GM19043 (cell line): ENCODE results near the gene PTPRR.

Experiments
- ATAC-seq: cut with Tn5 transposase; IDR thresholded peaks from one replicate; pipeline ENCODE4 v1.9.1; 2021; ENCODE audit warnings: low read depth; ENCODE audit not compliant: unreplicated experiment

Gene PTPRR

DNA sequence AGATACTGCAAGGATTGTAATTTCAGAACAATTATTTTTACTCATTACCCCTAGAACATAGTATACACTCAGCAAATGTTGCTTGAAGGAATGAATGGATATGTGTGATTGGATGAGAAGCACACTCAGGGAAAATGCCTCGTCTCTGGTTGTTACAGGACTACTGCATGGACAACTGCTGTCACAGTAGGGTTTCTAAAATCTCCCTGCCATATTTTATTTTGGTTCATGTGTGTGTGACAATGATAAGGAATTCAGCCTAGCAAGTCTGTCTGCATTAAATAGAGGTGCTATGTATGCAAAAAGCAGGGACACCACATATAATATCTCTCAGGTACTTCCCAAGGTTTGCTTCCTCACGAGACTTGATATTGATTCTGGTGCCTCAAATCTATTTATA lies 1.4 kb downstream of the PTPRR start:
- no peak for ATAC-seq

DNA sequence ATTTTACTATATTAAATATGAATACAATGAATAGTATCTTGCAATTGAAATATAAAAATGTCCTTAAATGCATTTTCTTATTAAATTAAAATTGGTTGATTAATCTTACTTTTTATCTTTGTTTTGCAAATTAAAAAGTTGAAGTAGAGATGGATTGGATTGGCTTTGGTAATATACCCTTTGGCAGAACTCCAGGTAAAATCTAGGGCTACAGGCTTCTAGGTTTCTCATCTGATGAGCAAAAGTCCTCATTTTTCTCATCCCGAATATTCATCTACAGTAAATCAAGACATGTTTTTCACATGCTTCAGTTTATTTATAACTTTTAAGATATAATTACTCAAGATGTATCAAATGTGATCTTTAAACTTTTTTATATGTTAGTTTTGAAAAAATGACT lies 2.2 kb downstream of the PTPRR start:
- ATAC-seq: no peak

DNA sequence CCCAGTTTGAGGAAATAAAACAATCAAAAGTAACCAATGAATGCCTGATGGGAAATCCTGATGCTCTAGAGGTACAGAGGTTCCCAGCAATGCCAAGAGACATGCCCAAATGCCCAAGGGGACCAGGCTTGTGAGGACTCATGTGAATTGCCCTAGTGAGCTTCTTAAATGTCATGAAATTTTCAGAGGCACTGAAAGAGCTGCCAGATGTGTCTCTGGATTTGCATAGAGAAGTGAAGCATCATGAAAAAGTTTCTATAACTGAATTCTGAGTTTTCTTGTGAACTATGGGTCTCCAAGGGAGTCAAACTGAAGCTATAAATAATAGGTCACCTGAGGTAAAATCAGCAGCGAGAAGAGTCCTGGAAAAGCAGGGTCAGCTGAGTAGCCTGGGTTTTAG lies 9.9 kb downstream of the PTPRR start:
- ATAC-seq: no peak

- no peak for ATAC-seq
Measured at GRCh38 chr12:70908978-70909377, 11.6 kb downstream of the PTPRR start.

GRCh38 chr12:70907412-70907811 lies 13.1 kb downstream of the PTPRR start:
- no peak for ATAC-seq

- ATAC-seq: no peak
Measured at GRCh38 chr12:70895956-70896355, 24.6 kb downstream of the PTPRR start.

DNA sequence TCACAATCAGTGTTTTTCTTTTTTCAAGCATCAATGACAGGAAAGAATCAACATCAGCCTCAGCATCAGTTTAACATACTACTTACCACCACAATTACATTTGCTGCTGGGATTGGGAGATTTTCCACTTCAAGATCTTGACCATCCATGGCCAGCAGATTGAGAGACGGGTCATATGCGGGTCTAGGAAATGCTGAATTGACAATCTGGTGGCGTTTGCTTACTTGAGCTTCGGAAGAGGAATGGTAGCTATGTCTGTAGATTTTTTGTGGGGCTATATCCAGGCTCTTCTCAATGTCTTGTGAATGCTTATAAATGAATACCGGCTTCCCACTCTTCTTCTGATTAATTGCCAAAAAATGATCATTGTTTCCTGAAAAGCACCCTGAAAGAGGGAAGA lies 27.9 kb downstream of the PTPRR start:
- no peak for ATAC-seq

DNA sequence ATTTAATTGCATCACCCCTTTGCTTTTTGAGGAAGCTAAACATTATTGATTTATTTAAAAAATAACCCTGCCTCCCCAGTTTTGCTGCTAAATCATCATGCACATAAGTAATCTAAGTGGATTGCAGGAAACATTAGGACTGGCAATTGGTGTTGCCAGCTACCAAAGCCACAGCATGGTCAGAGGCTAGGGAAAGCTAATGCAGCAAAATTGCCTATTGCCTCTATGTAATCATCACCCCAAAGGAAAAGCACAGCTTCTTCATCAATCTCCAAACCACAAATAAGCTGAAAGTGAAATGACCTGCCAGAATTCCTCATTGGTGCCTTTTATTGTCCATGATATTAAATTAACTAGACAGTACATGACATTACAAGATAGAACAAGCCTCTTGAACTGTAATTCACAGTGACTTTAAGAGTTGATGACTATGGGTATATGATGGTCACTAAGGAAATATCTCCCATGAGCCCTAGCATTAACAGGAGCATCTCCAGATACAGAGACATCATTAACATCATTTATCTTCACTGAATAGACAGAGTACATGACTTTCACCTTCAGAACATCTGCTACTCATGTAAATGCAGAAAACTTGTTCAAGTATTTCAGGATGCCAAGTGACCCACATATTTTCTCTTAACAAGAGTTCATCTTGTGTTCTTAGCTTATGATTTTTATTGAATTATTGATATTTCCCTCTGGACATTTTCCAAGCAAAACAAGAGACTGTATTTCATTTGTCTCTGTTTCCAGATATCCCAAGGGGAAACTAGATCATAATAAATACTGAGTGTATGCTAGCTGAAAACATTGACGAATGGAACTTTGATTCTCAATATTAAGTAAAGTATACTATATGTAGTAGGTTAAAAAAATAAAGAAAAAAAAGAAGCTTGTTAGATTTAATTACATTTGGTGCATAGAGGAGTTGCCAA lies 29.4 kb downstream of the PTPRR start:
- ATAC-seq: no peak

DNA sequence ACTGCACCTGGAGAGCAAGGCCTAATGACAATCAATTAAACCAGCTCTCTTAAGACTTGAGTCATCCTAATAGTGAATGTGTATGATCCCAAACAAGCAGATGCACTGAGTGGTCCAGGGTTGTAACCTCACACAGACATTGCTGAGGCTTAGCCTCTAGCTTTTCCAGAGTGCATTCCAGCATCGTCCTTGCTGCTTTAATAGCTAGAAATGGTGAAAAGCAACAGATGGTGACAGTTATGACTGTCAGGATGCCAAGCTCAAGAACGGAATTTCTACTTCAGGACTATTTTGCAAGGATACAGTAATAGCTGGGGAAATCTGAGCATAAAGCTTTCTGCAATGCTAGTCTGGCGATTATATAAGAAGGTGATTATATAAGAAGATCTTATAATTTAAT lies 34.6 kb downstream of the PTPRR start:
- ATAC-seq: no peak

DNA sequence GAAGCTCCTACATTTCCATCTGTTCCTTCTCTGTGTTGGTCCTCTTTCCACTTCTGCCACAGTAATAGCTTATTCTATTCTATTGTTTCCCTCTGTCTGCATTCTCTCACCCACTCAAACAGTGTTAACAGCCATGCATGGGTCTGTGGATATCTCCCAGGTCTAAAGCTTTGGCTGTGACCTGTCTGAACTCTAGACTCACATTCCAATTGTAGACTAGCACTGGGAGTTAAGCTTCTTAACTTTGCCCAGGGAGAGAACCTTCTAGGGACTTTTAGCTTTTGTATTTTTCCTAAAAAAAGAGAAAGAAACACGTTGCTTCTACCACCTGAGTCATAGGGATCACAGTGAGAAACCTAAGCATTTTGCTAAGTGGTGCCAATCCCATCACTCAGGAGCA lies 36.7 kb downstream of the PTPRR start:
- ATAC-seq: no peak

GRCh38 chr12:70880744-70881143 lies 39.8 kb downstream of the PTPRR start:
- ATAC-seq: no peak

GRCh38 chr12:70876952-70877351 lies 43.6 kb downstream of the PTPRR start:
- ATAC-seq: no peak

- no peak for ATAC-seq
Measured at GRCh38 chr12:70875628-70876027, 44.9 kb downstream of the PTPRR start.

DNA sequence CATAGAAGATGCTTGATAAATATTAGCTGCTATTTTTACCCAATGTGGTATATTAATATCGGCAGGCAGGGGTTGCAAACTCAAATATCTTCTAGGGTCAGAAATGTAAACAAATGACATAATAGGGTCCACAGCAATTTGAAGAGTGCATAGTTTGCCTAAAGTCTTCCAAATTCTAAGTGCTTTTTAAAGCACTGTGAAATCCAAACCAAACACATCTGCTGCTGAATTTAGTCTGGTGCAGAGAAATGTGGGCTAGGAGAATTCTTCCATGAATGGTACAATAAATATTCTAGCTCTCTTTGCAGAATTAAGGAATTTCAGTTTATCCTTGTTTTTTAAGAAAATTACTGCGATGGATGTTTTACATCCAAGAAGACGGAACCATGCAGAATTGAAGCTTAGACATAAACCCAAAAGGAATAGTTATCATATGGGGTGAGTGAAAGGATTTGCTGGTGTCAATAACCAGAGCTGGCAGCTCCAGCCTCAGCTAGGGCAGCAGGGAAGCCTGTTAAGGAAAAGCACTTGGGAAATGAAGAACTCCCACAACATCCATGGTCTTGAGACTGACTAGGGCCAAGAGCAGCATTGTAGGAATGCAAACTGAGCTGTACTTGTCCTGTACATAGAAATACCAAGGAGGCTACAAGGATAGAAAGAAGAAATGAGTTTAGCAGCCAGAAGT lies 65.5 kb downstream of the PTPRR start:
- ATAC-seq: no peak

DNA sequence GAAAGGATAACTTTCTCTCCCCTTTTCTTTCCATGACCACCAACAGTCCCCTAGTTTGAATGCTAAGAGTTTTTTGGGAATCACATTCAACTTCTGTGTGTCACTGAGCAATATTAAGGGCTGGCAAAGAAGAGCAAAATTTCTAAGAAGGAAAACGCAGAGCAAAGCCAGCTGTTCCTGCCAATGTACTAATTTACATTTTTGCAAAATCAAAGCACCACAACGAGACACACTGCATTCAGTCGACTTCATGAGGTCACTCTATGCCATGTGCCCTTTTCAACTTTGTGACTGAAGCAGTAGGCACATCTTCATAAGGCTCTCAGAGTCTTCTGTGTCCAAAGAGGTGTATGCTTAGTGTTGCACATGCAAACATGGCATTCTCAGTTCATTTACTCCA lies 66.4 kb downstream of the PTPRR start:
- no peak for ATAC-seq

DNA sequence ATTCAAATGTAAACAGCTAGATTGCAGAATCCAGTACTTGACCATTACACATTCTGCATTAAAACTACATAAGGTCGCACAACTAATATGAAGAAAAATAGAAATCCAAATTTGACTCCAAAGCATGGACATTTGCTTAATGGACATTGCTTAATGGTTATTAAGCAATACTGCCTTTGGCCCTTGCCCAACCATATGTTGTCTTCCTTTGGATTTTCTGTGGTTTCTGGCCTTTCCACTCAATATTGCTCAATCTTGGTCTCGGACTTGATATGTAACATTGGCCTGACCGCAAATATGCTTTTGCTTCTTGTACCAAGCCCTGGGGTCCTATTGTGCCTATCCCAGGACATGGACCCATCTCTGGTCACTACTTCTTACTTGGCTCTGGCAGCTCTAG lies 67.2 kb downstream of the PTPRR start:
- ATAC-seq: no peak

- ATAC-seq: no peak
Measured at GRCh38 chr12:70852416-70853150, 68.0 kb downstream of the PTPRR start.

DNA sequence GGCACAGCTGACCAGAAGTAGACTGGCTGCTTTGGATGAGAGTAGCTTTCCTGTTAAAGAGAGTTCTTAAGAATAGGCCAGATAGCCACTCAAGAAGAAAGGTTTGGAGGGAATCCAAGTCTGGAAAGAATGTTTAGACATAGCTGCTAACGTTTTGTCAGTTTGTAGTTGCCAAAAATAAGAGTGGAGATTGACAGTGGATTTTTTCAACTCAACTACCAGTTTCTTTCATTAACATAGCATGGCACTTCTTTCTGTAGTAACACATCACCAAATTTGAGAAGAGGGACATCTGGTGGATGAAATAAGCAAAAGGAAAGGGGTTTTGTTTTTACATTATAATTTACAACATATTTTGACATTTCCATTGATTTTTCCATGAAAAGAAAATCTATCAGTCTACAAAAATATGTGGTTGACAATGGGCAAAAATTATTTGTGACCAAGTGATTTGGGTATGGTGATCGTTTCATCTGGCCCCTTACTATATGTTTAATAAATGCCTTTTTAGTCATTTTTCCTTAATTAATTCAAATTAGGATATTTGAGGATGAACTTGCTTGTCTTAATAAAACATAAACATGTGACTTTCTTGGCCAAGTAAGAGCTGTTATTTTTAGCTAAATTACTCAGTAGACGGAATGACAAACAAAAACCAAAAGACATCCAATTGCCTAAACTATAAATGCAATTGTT lies 71.1 kb downstream of the PTPRR start:
- ATAC-seq: no peak

DNA sequence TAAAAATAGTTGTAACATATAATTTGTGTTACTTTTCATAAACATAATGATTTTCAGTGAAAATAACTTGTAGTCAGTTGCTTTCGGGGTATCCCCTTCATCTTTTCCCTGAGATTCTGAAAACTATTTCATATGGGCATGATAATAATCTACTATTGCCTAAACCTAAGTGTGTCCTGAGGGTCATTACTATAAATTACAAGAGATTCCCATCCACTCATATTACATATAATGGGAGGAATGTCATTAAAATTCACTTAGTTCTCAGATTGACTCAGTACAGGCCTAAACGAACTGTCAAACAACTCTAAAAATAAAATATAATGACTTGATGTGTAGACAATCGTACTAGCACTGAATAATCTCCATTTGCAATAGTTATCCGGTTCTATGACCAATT lies 72.7 kb downstream of the PTPRR start:
- ATAC-seq: no peak

DNA sequence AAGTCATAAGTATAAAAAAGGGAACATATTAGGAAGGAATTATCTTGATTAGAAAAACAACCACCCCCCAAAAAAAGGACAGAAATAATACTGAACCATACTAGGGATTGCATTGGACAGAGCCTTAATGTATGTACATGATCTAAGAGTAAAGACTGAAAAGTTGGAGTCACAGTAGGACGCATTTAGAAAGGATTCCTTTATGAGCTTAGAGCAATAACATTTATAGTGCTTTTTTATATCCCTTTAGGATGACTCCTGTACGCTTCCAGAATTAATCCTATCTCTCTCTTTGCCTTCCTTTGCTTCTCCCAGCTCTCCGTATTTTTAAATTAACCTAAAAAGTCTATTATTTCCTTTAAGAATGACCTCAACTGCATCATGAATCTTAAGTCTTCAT lies 75.3 kb downstream of the PTPRR start:
- ATAC-seq: no peak

DNA sequence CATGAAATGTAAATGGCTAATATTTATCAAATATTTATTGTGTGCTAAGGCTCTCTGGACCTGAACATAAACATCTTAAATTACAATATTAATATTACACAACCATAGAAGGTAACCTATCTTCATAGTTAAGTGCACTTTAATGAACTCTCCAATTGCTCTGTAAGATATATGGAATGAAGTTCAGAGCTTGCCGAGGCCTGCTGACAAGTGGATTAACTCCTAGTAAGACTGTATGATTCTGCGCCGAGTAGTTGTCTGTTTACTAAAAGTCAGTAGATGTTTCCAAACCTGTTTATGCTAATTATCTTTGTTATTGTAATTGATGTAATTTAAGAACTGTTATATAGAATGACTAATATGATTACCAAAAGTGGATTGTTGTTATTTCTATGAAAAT lies 77.2 kb downstream of the PTPRR start:
- no peak for ATAC-seq
